Measurements from ENCODE around the gene SLC22A3. TPM values are rescaled to one million over a fixed set of nuclear protein-coding genes. Genes with fewer than 3 reads are reported as not detected.

The SLC22A3 gene
- total and polyA plus RNA-seq, 2 of the 13 experiments (the other 11 are each of a cell fraction or from before 2014, with no cell fraction given) = 12.0 to 31.5 TPM

- TF ChIP-seq, protein P1, sequence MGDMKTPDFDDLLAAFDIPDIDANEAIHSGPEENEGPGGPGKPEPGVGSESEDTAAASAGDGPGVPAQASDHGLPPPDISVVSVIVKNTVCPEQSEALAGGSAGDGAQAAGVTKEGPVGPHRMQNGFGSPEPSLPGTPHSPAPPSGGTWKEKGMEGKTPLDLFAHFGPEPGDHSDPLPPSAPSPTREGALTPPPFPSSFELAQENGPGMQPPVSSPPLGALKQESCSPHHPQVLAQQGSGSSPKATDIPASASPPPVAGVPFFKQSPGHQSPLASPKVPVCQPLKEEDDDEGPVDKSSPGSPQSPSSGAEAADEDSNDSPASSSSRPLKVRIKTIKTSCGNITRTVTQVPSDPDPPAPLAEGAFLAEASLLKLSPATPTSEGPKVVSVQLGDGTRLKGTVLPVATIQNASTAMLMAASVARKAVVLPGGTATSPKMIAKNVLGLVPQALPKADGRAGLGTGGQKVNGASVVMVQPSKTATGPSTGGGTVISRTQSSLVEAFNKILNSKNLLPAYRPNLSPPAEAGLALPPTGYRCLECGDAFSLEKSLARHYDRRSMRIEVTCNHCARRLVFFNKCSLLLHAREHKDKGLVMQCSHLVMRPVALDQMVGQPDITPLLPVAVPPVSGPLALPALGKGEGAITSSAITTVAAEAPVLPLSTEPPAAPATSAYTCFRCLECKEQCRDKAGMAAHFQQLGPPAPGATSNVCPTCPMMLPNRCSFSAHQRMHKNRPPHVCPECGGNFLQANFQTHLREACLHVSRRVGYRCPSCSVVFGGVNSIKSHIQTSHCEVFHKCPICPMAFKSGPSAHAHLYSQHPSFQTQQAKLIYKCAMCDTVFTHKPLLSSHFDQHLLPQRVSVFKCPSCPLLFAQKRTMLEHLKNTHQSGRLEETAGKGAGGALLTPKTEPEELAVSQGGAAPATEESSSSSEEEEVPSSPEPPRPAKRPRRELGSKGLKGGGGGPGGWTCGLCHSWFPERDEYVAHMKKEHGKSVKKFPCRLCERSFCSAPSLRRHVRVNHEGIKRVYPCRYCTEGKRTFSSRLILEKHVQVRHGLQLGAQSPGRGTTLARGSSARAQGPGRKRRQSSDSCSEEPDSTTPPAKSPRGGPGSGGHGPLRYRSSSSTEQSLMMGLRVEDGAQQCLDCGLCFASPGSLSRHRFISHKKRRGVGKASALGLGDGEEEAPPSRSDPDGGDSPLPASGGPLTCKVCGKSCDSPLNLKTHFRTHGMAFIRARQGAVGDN (CRISPR knock-in tag; IDR thresholded peaks at IDR 0.05) = peak; percentile 28
- TF ChIP-seq FOSL2 (CRISPR knock-in tag; IDR thresholded peaks at IDR 0.05) (peak; percentile 75), ZNF773 (CRISPR knock-in tag; IDR thresholded peaks at IDR 0.05; ENCODE audit: borderline replicate concordance) (no peak), ZSCAN29 (CRISPR knock-in tag; conservative IDR thresholded peaks at IDR 0.05) (no peak)
Measured at GRCh38 chr6:160386869-160387530, 38.8 kb downstream of the SLC22A3 start (continued).

DNA sequence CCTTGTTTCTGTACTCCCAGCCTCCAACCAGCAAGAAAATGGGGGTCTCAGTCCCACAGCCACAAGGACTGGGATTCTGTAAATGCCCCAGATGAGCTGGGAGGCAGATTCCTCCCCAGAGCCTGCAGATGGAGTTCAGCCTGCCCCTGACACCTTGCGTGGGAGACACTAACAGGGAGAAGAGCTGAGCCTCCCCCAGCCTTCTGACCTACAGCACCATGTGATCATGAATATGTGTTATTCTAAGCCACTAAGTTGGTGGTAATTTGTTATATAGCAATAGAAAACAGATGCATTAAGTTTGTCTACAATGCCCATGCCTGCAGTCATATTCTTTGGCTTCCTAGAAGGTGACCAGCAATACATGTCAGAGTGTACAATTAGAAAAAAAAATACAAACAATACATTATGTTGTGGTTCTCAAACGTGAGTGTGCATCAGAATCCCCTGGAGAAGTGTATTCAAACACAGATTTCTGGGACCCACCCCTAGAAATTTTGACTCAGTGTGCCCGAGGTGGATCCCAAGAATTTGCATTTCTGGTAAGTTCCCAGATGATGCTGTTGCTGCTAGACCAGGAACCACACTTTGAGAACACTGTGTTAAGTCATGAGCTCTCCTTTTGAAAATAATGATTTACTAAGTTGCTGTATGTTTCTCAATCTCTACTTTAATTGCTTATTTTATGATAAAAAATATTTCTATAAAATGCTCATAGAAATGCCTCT lies 39.9 kb downstream of the SLC22A3 start:
- Histone ChIP-seq H3K4me1 (ENCODE audit: insufficient read depth, low read length) (peaks cover 40% of the 10 kb centered on the region), H4K20me1 (ENCODE audit: insufficient read depth, low read length) (no peaks in the 10 kb centered on the region), H3K4me2 (ENCODE audit: low read depth, low read length) (no peak overlapping the region), H3K36me3 (replicated peaks in 1 of 2; ENCODE audit: control insufficient read depth in 1 of 2, insufficient read depth in 2 of 2, low read length in 2 of 2) (no peaks in the 10 kb centered on the region), H3K79me2 (ENCODE audit: insufficient read depth, low read length) (peaks cover 21% of the 10 kb centered on the region), H3K9me3 (ENCODE audit: low read length) (no peaks in the 10 kb centered on the region), H3K9ac (ENCODE audit: insufficient read depth, low read depth, low read length) (no peak overlapping the region), H3K27ac (ENCODE audit: extremely low read length, insufficient read depth, low read length) (no peak overlapping the region), H2AFZ (ENCODE audit: low read length) (no peak overlapping the region), H3K27me3 (ENCODE audit: control insufficient read depth in 1 of 2, insufficient read depth in 2 of 2, low read length in 2 of 2) (no peaks in the 10 kb centered on the region), H3K4me3 (replicated peaks in 1 of 3; ENCODE audit: insufficient read depth in 1 of 3, low read depth in 2 of 3, low read length in 3 of 3) (no peak overlapping the region)
- ChIA-PET POLR2A (no interaction called here), CTCF (ENCODE audit: low intra/inter-chr PET ratio, low total read pairs) (no interaction called here)
- FAIRE-seq (no peak), DNase-seq (ENCODE audit: low spot score) (no peak), ATAC-seq (no peak)
- intact Hi-C loops (cut with micrococcal nuclease; ENCODE audit: unreplicated experiment) (no loop called here), in situ Hi-C loops (cut with HindIII; ENCODE audit: extremely low pct_ligation_motif_present, low pct_unique_long_range_greater_than_20kb) (no loop called here)
- TF ChIP-seq ZNF180 (CRISPR knock-in tag; IDR thresholded peaks at IDR 0.05; ENCODE audit: borderline replicate concordance, low read depth) (no peak), ZFP36L2 (CRISPR knock-in tag; IDR thresholded peaks at IDR 0.05) (no peak)
- BruUV-seq (replicated peaks) = no TSS peak
- WGBS (ENCODE audit: low lambda C conversion rate) = 85% methylated on average over 3 of the region's 3 CpGs

Data from HepG2 (cell line).